ENCODE results near the gene CD164L2.

DNA sequence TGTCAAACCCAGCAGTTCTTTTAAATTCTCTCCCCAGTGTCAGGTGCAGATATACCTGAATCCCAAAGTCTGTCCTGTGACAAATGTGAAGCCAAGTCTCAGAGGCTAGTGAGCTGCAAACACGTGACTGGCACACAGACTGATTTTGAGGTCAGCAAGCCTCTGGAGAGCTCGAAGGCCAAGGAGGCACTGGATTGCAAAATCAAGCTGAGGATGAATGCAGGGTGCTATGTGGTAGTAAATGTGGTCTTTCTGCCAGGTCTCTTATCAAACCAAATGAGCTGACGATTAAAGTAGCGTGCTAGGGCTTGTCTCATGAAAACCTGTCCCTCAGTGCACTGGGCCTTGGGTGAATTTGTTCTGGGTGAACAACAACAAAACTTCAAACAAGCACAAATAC lies 29.9 kb upstream of the CD164L2 start:
- TF ChIP-seq, protein P1, sequence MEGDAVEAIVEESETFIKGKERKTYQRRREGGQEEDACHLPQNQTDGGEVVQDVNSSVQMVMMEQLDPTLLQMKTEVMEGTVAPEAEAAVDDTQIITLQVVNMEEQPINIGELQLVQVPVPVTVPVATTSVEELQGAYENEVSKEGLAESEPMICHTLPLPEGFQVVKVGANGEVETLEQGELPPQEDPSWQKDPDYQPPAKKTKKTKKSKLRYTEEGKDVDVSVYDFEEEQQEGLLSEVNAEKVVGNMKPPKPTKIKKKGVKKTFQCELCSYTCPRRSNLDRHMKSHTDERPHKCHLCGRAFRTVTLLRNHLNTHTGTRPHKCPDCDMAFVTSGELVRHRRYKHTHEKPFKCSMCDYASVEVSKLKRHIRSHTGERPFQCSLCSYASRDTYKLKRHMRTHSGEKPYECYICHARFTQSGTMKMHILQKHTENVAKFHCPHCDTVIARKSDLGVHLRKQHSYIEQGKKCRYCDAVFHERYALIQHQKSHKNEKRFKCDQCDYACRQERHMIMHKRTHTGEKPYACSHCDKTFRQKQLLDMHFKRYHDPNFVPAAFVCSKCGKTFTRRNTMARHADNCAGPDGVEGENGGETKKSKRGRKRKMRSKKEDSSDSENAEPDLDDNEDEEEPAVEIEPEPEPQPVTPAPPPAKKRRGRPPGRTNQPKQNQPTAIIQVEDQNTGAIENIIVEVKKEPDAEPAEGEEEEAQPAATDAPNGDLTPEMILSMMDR (IDR thresholded peaks at IDR 0.05): no peak
- TF ChIP-seq EP300 (IDR thresholded peaks at IDR 0.05) (no peak), POLR2AphosphoS5 (IDR thresholded peaks at IDR 0.05) (no peak)
